Tibial artery (tissue), 4 donors: ENCODE measurements around the gene KCNK5.

Experiments used
- DNase-seq, 2 donors: peaks; one replicate each; pipeline ENCODE4 v3.0.0-alpha.2; 2019
- H3K27ac ChIP-seq, 2 donors: fragments of 200-600 bp; sonication (generic) in 1 of 2; 1 replicate in 1 of 2; 2 replicates in 1 of 2; pipeline ENCODE4 v1.5.1; 2018 to 2019; ENCODE audit warnings: mild to moderate bottlenecking in 1 of 2
- H3K27me3 ChIP-seq, 2 donors: fragments of 200-600 bp; sonication (generic) in 1 of 2; one replicate each; pipeline versions ENCODE4 v1.5.1 to v1.6.0; 2016 to 2019
- H3K36me3 ChIP-seq, 3 donors: fragments of 200-600 bp; sonication (generic) in 2 of 3; one replicate each; pipeline ENCODE4 v1.5.1; 2016 to 2019; ENCODE audit warnings: mild to moderate bottlenecking in 2 of 3
- H3K4me1 ChIP-seq, 4 donors: fragments of 200-600 bp; sonication (generic) in 2 of 4; 1 replicate in 3 of 4; 2 replicates in 1 of 4; pipeline ENCODE4 v1.5.1; 2016 to 2019
- H3K4me3 ChIP-seq, 2 donors: fragments of 200-600 bp; sonication (generic) in 1 of 2; 1 replicate in 1 of 2; 2 replicates in 1 of 2; pipeline ENCODE4 v1.5.1; 2018 to 2019; ENCODE audit warnings: mild to moderate bottlenecking in 2 of 2
- H3K9me3 ChIP-seq, 3 donors: fragments of 200-600 bp; sonication (generic) in 1 of 3; one replicate each; pipeline ENCODE4 v1.5.1; 2016 to 2019
- intact Hi-C: fragments of 100-400 bp; cut with DNase I; formaldehyde crosslinking; loops from one replicate; pipeline ENCODE4 v1.15.0; 2023; ENCODE audit warnings: low total_unique reads
- TF ChIP-seq, protein P1 (sequence below), 2 experiments: fragments of 200-600 bp in 1 of 2; fragments of 450-650 bp in 1 of 2; IDR thresholded peaks; one replicate each; pipeline ENCODE4 v1.5.1; 2017 to 2019; ENCODE audit warnings: antibody characterized with exemption in 2 of 2, mild to moderate bottlenecking in 1 of 2, moderate library complexity in 1 of 2

Gene KCNK5

DNA sequence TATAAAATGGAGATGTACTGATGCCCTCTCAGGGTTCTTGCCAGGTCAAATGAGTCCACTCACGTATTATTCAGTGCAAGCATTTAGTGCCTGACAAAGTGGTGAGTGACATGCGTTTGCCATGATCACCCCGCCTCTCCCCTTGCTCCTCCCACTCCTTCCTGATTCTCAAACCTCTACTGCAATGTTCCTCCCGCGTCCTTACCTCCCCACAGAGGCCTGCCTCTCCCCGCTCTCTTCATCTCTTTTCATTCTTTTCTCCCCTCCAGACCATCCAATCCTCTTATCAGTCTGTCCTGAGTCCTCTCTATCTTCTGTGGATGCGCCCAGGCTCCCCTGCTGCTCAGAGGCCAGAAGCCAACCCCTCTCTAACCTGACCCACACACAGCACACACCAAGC, 40.7 kb downstream of the KCNK5 start:
- H3K27me3 ChIP-seq, result no peaks in the 10 kb centered on the region
- TF ChIP-seq, protein P1, sequence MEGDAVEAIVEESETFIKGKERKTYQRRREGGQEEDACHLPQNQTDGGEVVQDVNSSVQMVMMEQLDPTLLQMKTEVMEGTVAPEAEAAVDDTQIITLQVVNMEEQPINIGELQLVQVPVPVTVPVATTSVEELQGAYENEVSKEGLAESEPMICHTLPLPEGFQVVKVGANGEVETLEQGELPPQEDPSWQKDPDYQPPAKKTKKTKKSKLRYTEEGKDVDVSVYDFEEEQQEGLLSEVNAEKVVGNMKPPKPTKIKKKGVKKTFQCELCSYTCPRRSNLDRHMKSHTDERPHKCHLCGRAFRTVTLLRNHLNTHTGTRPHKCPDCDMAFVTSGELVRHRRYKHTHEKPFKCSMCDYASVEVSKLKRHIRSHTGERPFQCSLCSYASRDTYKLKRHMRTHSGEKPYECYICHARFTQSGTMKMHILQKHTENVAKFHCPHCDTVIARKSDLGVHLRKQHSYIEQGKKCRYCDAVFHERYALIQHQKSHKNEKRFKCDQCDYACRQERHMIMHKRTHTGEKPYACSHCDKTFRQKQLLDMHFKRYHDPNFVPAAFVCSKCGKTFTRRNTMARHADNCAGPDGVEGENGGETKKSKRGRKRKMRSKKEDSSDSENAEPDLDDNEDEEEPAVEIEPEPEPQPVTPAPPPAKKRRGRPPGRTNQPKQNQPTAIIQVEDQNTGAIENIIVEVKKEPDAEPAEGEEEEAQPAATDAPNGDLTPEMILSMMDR (IDR thresholded peaks at IDR 0.05), result no peak
- no peak for DNase-seq
- H3K4me1 ChIP-seq, result no peaks in the 10 kb centered on the region
- intact Hi-C loops, result no loop called here
- H3K4me3 ChIP-seq, result no peak overlapping the region
- H3K36me3 ChIP-seq, result peaks cover 0 to 10% (median 0%) of the 10 kb centered on the region in 3 donors
- no peak overlapping the region for H3K27ac ChIP-seq
- H3K9me3 ChIP-seq, result no peaks in the 10 kb centered on the region

- DNase-seq, result no peak
- no peaks in the 10 kb centered on the region for H3K4me1 ChIP-seq
- intact Hi-C loops, result no loop called here
Measured at GRCh38 chr6:39188098-39188450, 41.2 kb downstream of the KCNK5 start.

DNA sequence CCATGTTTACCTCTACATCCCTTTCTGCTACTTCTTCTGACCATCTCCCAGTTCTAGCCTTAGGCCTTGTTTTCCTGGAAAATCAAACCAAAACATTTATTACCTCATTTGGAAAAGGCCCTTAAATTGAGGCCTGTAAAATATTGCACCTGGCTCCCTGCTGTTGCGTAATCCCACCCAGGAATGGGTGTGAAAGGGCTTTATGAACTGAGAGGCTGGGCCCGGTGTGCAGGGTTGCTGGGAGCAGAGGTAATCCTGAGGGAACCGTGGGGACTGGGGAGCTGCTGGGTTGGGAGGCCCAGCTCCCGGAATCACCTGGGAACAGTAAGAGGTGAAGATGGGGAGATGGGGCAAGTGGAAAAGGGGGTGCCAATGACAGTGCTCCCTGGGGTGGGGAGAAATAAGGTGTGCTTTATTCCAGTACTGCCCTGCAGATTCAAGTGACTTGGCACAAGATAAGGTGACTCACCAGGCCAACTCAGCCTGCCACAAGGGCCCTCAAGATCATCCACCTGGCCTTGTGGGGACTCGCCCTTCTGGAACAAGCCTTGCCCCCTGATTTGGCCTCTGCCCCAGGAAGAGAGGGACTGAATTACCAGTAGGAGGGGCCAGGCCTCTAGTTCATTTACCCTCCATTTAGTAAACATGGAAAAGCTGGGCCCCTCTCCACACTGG, 44.2 kb downstream of the KCNK5 start:
- Histone ChIP-seq H3K36me3 (no peaks in the 10 kb centered on the region), H3K4me3 (no peak overlapping the region), H3K9me3 (no peaks in the 10 kb centered on the region), H3K27me3 (no peaks in the 10 kb centered on the region), H3K4me1 (no peaks in the 10 kb centered on the region), H3K27ac (no peak overlapping the region)
- no peak for DNase-seq
- TF ChIP-seq, protein P1 (IDR thresholded peaks at IDR 0.05), result no peak
- intact Hi-C loops, result no loop called here

More at GRCh38 chr6:39188098-39188450, 41.2 kb downstream of the KCNK5 start:
- Histone ChIP-seq H3K36me3 (peaks cover 0 to 10% (median 0%) of the 10 kb centered on the region in 3 donors), H3K4me3 (no peak overlapping the region), H3K27me3 (no peaks in the 10 kb centered on the region), H3K9me3 (no peaks in the 10 kb centered on the region), H3K27ac (no peak overlapping the region)
- TF ChIP-seq, protein P1 (IDR thresholded peaks at IDR 0.05), result no peak

DNA sequence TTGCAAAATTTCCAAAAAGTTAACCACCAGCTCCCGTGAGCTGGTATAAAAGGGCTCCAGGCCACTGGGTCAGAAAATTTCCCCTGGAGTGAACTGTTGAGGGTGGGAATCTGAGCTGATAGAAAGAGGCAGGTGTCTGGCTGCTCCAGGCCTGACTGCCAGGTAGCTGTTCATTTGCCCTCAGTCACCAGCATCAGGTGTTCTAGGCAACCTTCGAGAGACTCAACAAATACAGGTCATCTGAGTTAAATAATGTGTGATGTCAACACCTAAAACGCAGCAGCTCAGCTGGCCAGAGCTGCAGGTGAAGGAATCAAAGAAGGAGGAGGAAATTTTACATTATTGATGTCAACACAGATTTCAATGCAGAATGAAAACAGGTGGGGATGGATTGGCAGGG, 46.7 kb downstream of the KCNK5 start:
- intact Hi-C loops, result no loop called here
- H3K36me3 ChIP-seq, result no peaks in the 10 kb centered on the region
- DNase-seq, result no peak
- TF ChIP-seq, protein P1 (IDR thresholded peaks at IDR 0.05), result no peak
- no peak overlapping the region for H3K4me3 ChIP-seq
- H3K9me3 ChIP-seq, result no peaks in the 10 kb centered on the region
- no peak overlapping the region for H3K27ac ChIP-seq
- no peaks in the 10 kb centered on the region for H3K27me3 ChIP-seq
- no peaks in the 10 kb centered on the region for H3K4me1 ChIP-seq

DNA sequence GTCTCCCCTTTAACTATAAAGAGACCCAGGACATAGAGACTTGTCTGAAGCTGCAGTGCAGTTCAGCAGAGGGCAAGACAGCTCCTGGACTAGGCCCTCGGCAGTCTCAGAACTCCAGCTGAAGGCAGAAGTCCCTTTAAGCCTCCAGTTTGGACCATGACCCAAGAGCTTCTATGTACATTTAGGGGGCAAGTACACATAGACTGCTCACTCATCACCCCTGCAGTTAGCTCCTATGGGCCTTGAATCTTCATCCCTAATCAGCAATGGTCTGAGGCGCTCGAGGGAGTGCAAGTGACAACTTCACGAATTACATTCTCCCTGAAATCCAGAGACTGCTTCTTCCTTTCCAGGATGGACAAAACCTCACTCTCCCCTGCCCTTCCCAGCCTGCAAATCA, 47.4 kb downstream of the KCNK5 start:
- intact Hi-C loops, result no loop called here
- no peak overlapping the region for H3K27ac ChIP-seq
- no peaks in the 10 kb centered on the region for H3K27me3 ChIP-seq
- no peak for DNase-seq
- no peaks in the 10 kb centered on the region for H3K36me3 ChIP-seq
- no peaks in the 10 kb centered on the region for H3K4me1 ChIP-seq
- TF ChIP-seq, protein P1 (IDR thresholded peaks at IDR 0.05), result no peak
- peaks cover 0 to 7% (median 0%) of the 10 kb centered on the region in 3 donors for H3K9me3 ChIP-seq
- no peak overlapping the region for H3K4me3 ChIP-seq

- Histone ChIP-seq H3K4me3 (no peak overlapping the region), H3K36me3 (no peaks in the 10 kb centered on the region), H3K9me3 (peaks cover 0 to 9% (median 0%) of the 10 kb centered on the region in 3 donors), H3K27me3 (no peaks in the 10 kb centered on the region), H3K4me1 (no peaks in the 10 kb centered on the region), H3K27ac (no peak overlapping the region)
- intact Hi-C loops, result no loop called here
- no peak for DNase-seq
- TF ChIP-seq, protein P1 (IDR thresholded peaks at IDR 0.05), result no peak
Measured at GRCh38 chr6:39181333-39181732, 47.9 kb downstream of the KCNK5 start.
